ENCODE data around the gene IPO8. TPM values are rescaled to one million over a fixed set of nuclear protein-coding genes. Genes with fewer than 3 reads are reported as not detected.

The IPO8 gene
- total and polyA plus RNA-seq, 2 of the 8 experiments (the other 6 are each of a cell fraction or from before 2014, with no cell fraction given): 7.2 to 59.8 TPM

- FAIRE-seq (no peak), DNase-seq (ENCODE audit: low read depth in 1 of 2, low spot score in 2 of 2) (no peak)
- Histone ChIP-seq H3K27me3 (replicated peaks in 1 of 4; ENCODE audit: control insufficient read depth in 3 of 4, extremely low read depth in 1 of 4, insufficient read depth in 3 of 4, low read length in 3 of 4) (no peaks in the 10 kb centered on the region), H3K4me3 (ENCODE audit: extremely low read depth in 1 of 4, insufficient read depth in 2 of 4, low read depth in 3 of 4, low read length in 4 of 4) (no peak overlapping the region), H2BK15ac (ENCODE audit: low read length) (no peak overlapping the region), H3K9ac (replicated peaks in 1 of 4; ENCODE audit: extremely low read depth in 1 of 4, low read depth in 3 of 4, low read length in 3 of 4) (no peak overlapping the region), H2BK12ac (ENCODE audit: low read depth, low read length) (no peak overlapping the region), H4K20me1 (replicated peaks in 1 of 2; ENCODE audit: control insufficient read depth in 1 of 2, insufficient read depth in 2 of 2, low read length in 2 of 2) (peaks cover 0 to 3% of the 10 kb centered on the region in 2 experiments), H3K27ac (ENCODE audit: low read depth, low read length) (no peak overlapping the region), H4K8ac (ENCODE audit: extremely low read depth, insufficient read depth, low read length) (no peak overlapping the region), H3K23ac (ENCODE audit: insufficient read length) (no peak overlapping the region), H2AFZ (ENCODE audit: low read length) (no peak overlapping the region), H3K23me2 (ENCODE audit: low read depth, low read length) (no peaks in the 10 kb centered on the region), H3K56ac (replicated peaks; ENCODE audit: insufficient read length, low read depth, low read length) (no peak overlapping the region), H3K4me1 (replicated peaks in 1 of 4; ENCODE audit: control insufficient read depth in 3 of 4, insufficient read depth in 4 of 4, low read length in 3 of 4) (no peaks in the 10 kb centered on the region; a peak in 2 of 7 replicates), H3K9me3 (ENCODE audit: insufficient read depth in 2 of 2, low read depth in 1 of 2, low read length in 1 of 2) (no peaks in the 10 kb centered on the region), H2BK5ac (ENCODE audit: low read depth, low read length) (no peak overlapping the region), H3K4me2 (ENCODE audit: insufficient read depth in 1 of 2, low read depth in 2 of 2, low read length in 2 of 2) (no peak overlapping the region), H3K79me2 (ENCODE audit: control insufficient read depth in 1 of 2, insufficient read depth in 2 of 2, low read length in 2 of 2) (peaks cover 0 to 18% of the 10 kb centered on the region in 2 experiments; a peak in 2 of 4 replicates), H3K18ac (ENCODE audit: extremely low read depth, low read length) (no peak overlapping the region), H4K91ac (replicated peaks; ENCODE audit: insufficient read length, low read length) (no peak overlapping the region), H2BK20ac (ENCODE audit: low read length) (no peak overlapping the region), H3K36me3 (ENCODE audit: control insufficient read depth in 2 of 4, insufficient read depth in 4 of 4, low read length in 3 of 4) (peaks cover 0 to 3% (median 0%) of the 10 kb centered on the region in 4 experiments; a peak in 3 of 8 replicates), H3K4ac (replicated peaks; ENCODE audit: insufficient read length, low read depth, low read length) (no peak overlapping the region), H2AK5ac (ENCODE audit: low read depth, low read length) (no peak overlapping the region), H3K14ac (ENCODE audit: insufficient read length) (no peak overlapping the region), H3K79me1 (ENCODE audit: low read depth, low read length) (no peaks in the 10 kb centered on the region; the same call in 1 of the 2 replicates), H4K5ac (ENCODE audit: insufficient read length, low read depth, low read length) (no peak overlapping the region), H2BK120ac (replicated peaks; ENCODE audit: low read depth, low read length) (no peak overlapping the region)
- POLR2A ChIA-PET (ENCODE audit: partially characterized antibody): no interaction called here
- CTCF ChIA-PET (ENCODE audit: partially characterized antibody): interaction anchor here (0.9 kb wide), 1 partner anchor 66 kb away, joined by 3 read pairs; no protein-coding TSS in a partner anchor
- TF ChIP-seq EGR1 (IDR thresholded peaks at IDR 0.05; ENCODE audit: borderline replicate concordance, low read depth, low read length) (no peak), MAFK (IDR thresholded peaks at IDR 0.05; ENCODE audit: low read depth, low read length) (no peak), ATF3 (IDR thresholded peaks at IDR 0.05; ENCODE audit: insufficient read depth, low read depth, low read length) (no peak), SIRT6 (IDR thresholded peaks at IDR 0.05; ENCODE audit: low read length) (no peak), EP300 (IDR thresholded peaks at IDR 0.05; ENCODE audit: borderline replicate concordance in 1 of 2, low read depth in 2 of 2, low read length in 2 of 2) (no peak), NANOG (IDR thresholded peaks at IDR 0.05; ENCODE audit: insufficient read depth, low read depth, low read length, poor library complexity, severe bottlenecking) (no peak)
- 89% methylated on average over 2 of the region's 2 CpGs; no CpG with 5 or more reads in 1 of the 2 experiments for WGBS, 2 experiments (ENCODE audit: extremely low coverage in 1 of 2, insufficient coverage in 1 of 2, insufficient read length in 1 of 2, insufficient replicate concordance in 2 of 2, low coverage in 1 of 2, low lambda C conversion rate in 2 of 2, missing lambda C conversion rate in 1 of 2)
These were observed 8.2 kb downstream of the IPO8 start for GRCh38 chr12:30687265-30687986.
